HepG2 (cell line): Measurements from ENCODE around the gene IL1RL2. TPM values are rescaled to one million over a fixed set of nuclear protein-coding genes. Genes with fewer than 3 reads are reported as not detected.

Experiments
- AGO2 ChIP-seq: fragments of 200-400 bp; formaldehyde crosslinking; optimal IDR thresholded peaks from 2 replicates; pipeline ENCODE3; 2017; ENCODE audit warnings: mild to moderate bottlenecking, low read depth, low read length, moderate library complexity
- AHR ChIP-seq: IDR thresholded peaks from 2 replicates; pipeline ENCODE4 v1.6.1; 2018; ENCODE audit warnings: missing genetic modification reagents, missing compliant biosample characterization
- ARID2 ChIP-seq: sonication (generic); formaldehyde crosslinking; IDR thresholded peaks from 2 replicates; pipeline ENCODE4 v1.8.1; 2022; ENCODE audit warnings: mild to moderate bottlenecking, missing genetic modification reagents, borderline replicate concordance
- ATF7 ChIP-seq, 2 experiments: fragments of 450-650 bp in 1 of 2; sonication (generic) in 1 of 2; formaldehyde crosslinking in 1 of 2; IDR thresholded peaks; 2 replicates each; pipeline versions ENCODE4 v1.4.0 to v1.6.1; 2016 to 2020; ENCODE audit warnings: antibody characterized with exemption in 1 of 2, mild to moderate bottlenecking in 1 of 2, missing genetic modification reagents in 1 of 2
- FOXJ3 ChIP-seq: sonication (generic); formaldehyde crosslinking; IDR thresholded peaks from 2 replicates; pipeline ENCODE4 v1.4.0; 2020; ENCODE audit warnings: missing genetic modification reagents, mild to moderate bottlenecking, borderline replicate concordance
- HOXD1 ChIP-seq: sonication (generic); formaldehyde crosslinking; IDR thresholded peaks from 2 replicates; pipeline ENCODE4 v1.5.0; 2020; ENCODE audit warnings: missing genetic modification reagents
- MAFF ChIP-seq: IDR thresholded peaks from 2 replicates; pipeline ENCODE4 v1.6.1; 2011; ENCODE audit warnings: low read depth, low read length, improper control_type of control experiment
- MTF2 ChIP-seq: sonication (generic); formaldehyde crosslinking; IDR thresholded peaks from 2 replicates; pipeline ENCODE4 v1.5.0; 2020; ENCODE audit warnings: missing genetic modification reagents, borderline replicate concordance
- MXD1 ChIP-seq: sonication (generic); formaldehyde crosslinking; IDR thresholded peaks from 2 replicates; pipeline ENCODE4 v1.4.0; 2020; ENCODE audit warnings: mild to moderate bottlenecking, missing genetic modification reagents
- POLR2A ChIP-seq, 2 experiments: IDR thresholded peaks; 2 replicates each; pipeline ENCODE4 v1.6.1; 2011; ENCODE audit warnings: low read depth in 2 of 2, low read length in 2 of 2, mild to moderate bottlenecking in 1 of 2, moderate library complexity in 1 of 2; ENCODE audit not compliant: insufficient read depth in 1 of 2
- RBFOX2 ChIP-seq: fragments of 200-400 bp; formaldehyde crosslinking; IDR thresholded peaks from 2 replicates; pipeline ENCODE4 v1.6.1; 2017; ENCODE audit warnings: low read depth, mild to moderate bottlenecking, low read length
- RFXANK ChIP-seq: IDR thresholded peaks from 2 replicates; pipeline ENCODE4 v1.6.1; 2016
- RXRA ChIP-seq: sonication (generic); formaldehyde crosslinking; IDR thresholded peaks from 2 replicates; pipeline ENCODE4 v1.5.1; 2020; ENCODE audit warnings: missing genetic modification reagents
- SALL1 ChIP-seq: sonication (generic); formaldehyde crosslinking; IDR thresholded peaks from 2 replicates; pipeline ENCODE4 v1.8.0; 2022; ENCODE audit warnings: mild to moderate bottlenecking, missing genetic modification reagents
- STAG1 ChIP-seq: sonication (generic); formaldehyde crosslinking; IDR thresholded peaks from 2 replicates; pipeline ENCODE4 v1.4.0; 2020; ENCODE audit warnings: missing genetic modification reagents
- TAF1 ChIP-seq: sonication (generic); formaldehyde crosslinking; IDR thresholded peaks from 2 replicates; pipeline ENCODE4 v1.4.0; 2020; ENCODE audit warnings: missing genetic modification reagents
- TRAFD1 ChIP-seq: sonication (generic); formaldehyde crosslinking; IDR thresholded peaks from 2 replicates; pipeline ENCODE4 v1.5.1; 2020; ENCODE audit warnings: missing genetic modification reagents, mild to moderate bottlenecking, borderline replicate concordance
- ZBTB39 ChIP-seq: sonication (generic); formaldehyde crosslinking; IDR thresholded peaks from 2 replicates; pipeline ENCODE4 v1.5.0; 2020; ENCODE audit warnings: missing genetic modification reagents
- ZNF333 ChIP-seq: sonication (generic); formaldehyde crosslinking; IDR thresholded peaks from 2 replicates; pipeline ENCODE4 v1.4.0; 2020; ENCODE audit warnings: mild to moderate bottlenecking, missing genetic modification reagents, borderline replicate concordance
- ZNF552 ChIP-seq: sonication (generic); formaldehyde crosslinking; IDR thresholded peaks from 2 replicates; pipeline ENCODE4 v1.9.0; 2022; ENCODE audit warnings: missing genetic modification reagents, mild to moderate bottlenecking, borderline replicate concordance
- ZNF709 ChIP-seq: sonication (generic); formaldehyde crosslinking; IDR thresholded peaks from 2 replicates; pipeline ENCODE4 v1.5.0; 2020; ENCODE audit warnings: mild to moderate bottlenecking, missing genetic modification reagents
- ZNF782 ChIP-seq: sonication (generic); formaldehyde crosslinking; IDR thresholded peaks from 2 replicates; pipeline ENCODE4 v1.4.0; 2020; ENCODE audit warnings: missing genetic modification reagents, mild to moderate bottlenecking, borderline replicate concordance
- polyA plus RNA-seq, 8 experiments: library from polyadenylated mRNA; depleted of rRNA in 3 of 8; stranded (reverse) in 7 of 8; unstranded in 1 of 8; fragments of >200 nt; fragmentation: Illumina TruSeq in 4 of 8; extraction: Trizol in 4 of 8; gene quantifications; 2 replicates each; pipeline versions ENCODE4 v1.2.1 to v1.2.3, GENCODE V29; 2011 to 2016; ENCODE audit warnings: low read depth in 4 of 8, missing spikeins in 1 of 8, mixed read lengths in 1 of 8; ENCODE audit not compliant: insufficient read depth in 1 of 8
- total RNA-seq, 5 experiments: library from RNA; depleted of rRNA; stranded (reverse); fragments of >200 nt; fragmentation: Illumina TruSeq; extraction: Trizol; gene quantifications; 2 replicates each; pipeline ENCODE4 v1.2.3, GENCODE V29; 2016; ENCODE audit warnings: low read depth in 1 of 5
- TF ChIP-seq, protein P1 (sequence below): sonication (generic); formaldehyde crosslinking; IDR thresholded peaks from 2 replicates; pipeline ENCODE4 v1.4.0; 2020; ENCODE audit warnings: missing genetic modification reagents, borderline replicate concordance

IL1RL2 gene
- total and polyA plus RNA-seq, 2 of the 13 experiments (the other 11 are each of a cell fraction or from before 2014, with no cell fraction given): 0.03 TPM; not detected in 1

DNA sequence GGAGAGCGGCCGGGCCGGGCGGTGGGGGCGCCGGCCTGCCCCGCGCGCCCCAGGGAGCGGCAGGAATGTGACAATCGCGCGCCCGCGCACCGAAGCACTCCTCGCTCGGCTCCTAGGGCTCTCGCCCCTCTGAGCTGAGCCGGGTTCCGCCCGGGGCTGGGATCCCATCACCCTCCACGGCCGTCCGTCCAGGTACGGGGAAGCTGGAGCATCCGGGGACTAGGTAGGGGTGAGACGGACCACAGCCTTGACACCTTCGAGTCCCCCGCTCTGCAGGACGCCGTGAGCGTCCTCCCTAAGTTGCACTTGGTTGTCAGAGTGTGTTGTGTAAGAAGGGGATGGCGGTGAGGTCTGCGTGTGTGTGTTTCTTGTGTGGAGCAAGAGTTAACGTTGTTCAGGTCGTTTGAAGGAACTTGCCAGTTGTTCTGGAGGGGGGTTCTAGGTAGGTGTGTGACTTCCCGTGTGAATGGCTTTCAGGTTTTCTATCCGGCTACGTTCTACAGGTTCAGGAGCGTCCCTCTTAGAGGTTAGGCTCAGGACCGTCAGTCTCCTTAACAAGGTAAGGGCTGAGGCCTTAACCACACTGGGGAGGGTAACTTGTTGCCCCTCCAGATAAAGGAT, 43.9 kb upstream of the IL1RL2 start (continued):
- TF ChIP-seq ZBTB39 (CRISPR knock-in tag) (0 out of 2 replicates have a peak, but pooled peaks have one; percentile 69), MTF2 (peak; percentile 60; the same call in 1 of the 2 replicates), RFXANK (no peak), MXD1 (CRISPR knock-in tag) (peak; percentile 16; the same call in 1 of the 2 replicates), ZNF709 (no peak), ZNF782 (CRISPR knock-in tag) (peak; percentile 35), FOXJ3 (CRISPR knock-in tag) (no peak), TRAFD1 (CRISPR knock-in tag) (no peak), RBFOX2 (peak; percentile 87), AGO2 (peak; percentile 92), STAG1 (CRISPR knock-in tag) (0 out of 2 replicates have a peak, but pooled peaks have one; percentile 3), HOXD1 (CRISPR knock-in tag) (0 out of 2 replicates have a peak, but pooled peaks have one; percentile 53), ARID2 (CRISPR knock-in tag) (no peak), POLR2A (IDR thresholded peaks at IDR 0.05; ENCODE audit: insufficient read depth in 1 of 2, low read depth in 2 of 2, low read length in 2 of 2) (peak in 1 of 2 experiments; percentile 17; a peak in 1 of 4 replicates), ATF7 (IDR thresholded peaks at IDR 0.05) (no peak), ATF7 (CRISPR knock-in tag; IDR thresholded peaks at IDR 0.05) (no peak), ZNF333 (CRISPR knock-in tag) (0 out of 2 replicates have a peak, but pooled peaks have one; percentile 49), AHR (peak; percentile 71; the same call in 1 of the 2 replicates), TAF1 (CRISPR knock-in tag) (peak; percentile 16; the same call in 1 of the 2 replicates), RXRA (CRISPR knock-in tag) (peak; percentile 36; the same call in 1 of the 2 replicates), SALL1 (CRISPR knock-in tag) (peak; percentile 46), ZNF552 (CRISPR knock-in tag) (no peak), MAFF (no peak)
- TF ChIP-seq, protein P1, sequence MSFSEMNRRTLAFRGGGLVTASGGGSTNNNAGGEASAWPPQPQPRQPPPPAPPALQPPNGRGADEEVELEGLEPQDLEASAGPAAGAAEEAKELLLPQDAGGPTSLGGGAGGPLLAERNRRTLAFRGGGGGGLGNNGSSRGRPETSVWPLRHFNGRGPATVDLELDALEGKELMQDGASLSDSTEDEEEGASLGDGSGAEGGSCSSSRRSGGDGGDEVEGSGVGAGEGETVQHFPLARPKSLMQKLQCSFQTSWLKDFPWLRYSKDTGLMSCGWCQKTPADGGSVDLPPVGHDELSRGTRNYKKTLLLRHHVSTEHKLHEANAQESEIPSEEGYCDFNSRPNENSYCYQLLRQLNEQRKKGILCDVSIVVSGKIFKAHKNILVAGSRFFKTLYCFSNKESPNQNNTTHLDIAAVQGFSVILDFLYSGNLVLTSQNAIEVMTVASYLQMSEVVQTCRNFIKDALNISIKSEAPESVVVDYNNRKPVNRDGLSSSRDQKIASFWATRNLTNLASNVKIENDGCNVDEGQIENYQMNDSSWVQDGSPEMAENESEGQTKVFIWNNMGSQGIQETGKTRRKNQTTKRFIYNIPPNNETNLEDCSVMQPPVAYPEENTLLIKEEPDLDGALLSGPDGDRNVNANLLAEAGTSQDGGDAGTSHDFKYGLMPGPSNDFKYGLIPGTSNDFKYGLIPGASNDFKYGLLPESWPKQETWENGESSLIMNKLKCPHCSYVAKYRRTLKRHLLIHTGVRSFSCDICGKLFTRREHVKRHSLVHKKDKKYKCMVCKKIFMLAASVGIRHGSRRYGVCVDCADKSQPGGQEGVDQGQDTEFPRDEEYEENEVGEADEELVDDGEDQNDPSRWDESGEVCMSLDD (CRISPR knock-in tag): no peak
